ENCODE results near the gene MAP3K7.

- TF ChIP-seq CTCF (IDR thresholded peaks at IDR 0.05; ENCODE audit: low read length) (no peak), EZH2 (optimal IDR thresholded peaks at IDR 0.05; ENCODE audit: low read depth, low read length) (no peak), EZH2phosphoT487 (IDR thresholded peaks at IDR 0.05; ENCODE audit: low read length) (no peak)
Measured at GRCh38 chr6:90464507-90464906, 122.4 kb downstream of the MAP3K7 start.

Measured in MM.1S (cell line).